ENCODE measurements around the gene PYCR2. TPM values are rescaled to one million over a fixed set of nuclear protein-coding genes. Genes with fewer than 3 reads are reported as not detected.

PYCR2 gene
- total and polyA plus RNA-seq, 7 donors, result 31.0 to 74.4 (median 34.9) TPM

DNA sequence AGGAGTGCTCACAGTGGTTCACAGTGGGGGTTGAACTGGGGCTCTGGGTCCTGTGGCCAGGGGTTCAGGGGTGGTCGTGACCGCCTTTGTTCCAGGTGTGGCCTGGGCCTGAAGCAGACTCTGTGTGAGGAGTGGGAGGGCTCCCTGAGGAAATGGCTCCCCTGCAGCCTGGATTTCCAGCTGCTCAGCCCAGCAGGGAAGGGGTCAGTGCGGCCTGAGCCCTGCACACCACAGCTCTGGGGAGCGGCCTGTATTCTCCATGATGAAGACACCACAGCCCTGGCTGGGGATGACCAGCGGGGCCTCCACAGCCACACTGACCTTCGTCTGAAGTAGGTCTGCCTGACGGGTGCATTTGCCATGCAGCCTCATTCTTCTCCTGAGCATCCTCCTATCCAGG lies 16.7 kb downstream of the PYCR2 start:
- 95 to 96% methylated on average over 7 of the region's 7 CpGs for WGBS, 2 donors
- intact Hi-C loops (cut with DNase I), result no loop called here

DNA sequence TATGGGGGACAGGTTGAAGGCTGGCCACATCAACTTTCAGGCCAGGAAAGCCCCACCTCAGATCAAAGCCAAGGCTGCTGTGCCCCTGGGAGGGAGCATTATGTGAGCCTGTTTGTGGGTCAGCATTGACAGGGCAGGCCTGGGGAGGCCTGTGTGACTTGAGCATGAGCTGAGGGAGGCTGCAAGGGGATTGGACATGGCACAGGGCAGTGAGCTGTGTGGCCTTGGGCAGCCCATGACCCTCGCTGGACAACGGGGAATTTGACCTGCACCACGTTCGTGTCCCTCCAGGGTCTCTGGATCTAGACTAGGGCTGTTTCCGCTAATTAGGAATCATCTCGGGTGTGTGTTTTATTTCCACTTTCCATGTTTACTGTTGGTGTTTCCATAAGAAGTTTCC lies 17.6 kb downstream of the PYCR2 start:
- H3K27ac ChIP-seq, result no peak overlapping the region
- intact Hi-C loops (cut with DNase I), result no loop called here
- H3K36me3 ChIP-seq, result no peaks in the 10 kb centered on the region
- no peak overlapping the region for H3K4me3 ChIP-seq
- H3K4me1 ChIP-seq, result peaks cover 0 to 6% (median 6%) of the 10 kb centered on the region in 4 donors
- TF ChIP-seq POLR2A (IDR thresholded peaks at IDR 0.05) (no peak), POLR2AphosphoS5 (IDR thresholded peaks at IDR 0.05) (no peak), EP300 (IDR thresholded peaks at IDR 0.05) (no peak)
- TF ChIP-seq, protein P1, sequence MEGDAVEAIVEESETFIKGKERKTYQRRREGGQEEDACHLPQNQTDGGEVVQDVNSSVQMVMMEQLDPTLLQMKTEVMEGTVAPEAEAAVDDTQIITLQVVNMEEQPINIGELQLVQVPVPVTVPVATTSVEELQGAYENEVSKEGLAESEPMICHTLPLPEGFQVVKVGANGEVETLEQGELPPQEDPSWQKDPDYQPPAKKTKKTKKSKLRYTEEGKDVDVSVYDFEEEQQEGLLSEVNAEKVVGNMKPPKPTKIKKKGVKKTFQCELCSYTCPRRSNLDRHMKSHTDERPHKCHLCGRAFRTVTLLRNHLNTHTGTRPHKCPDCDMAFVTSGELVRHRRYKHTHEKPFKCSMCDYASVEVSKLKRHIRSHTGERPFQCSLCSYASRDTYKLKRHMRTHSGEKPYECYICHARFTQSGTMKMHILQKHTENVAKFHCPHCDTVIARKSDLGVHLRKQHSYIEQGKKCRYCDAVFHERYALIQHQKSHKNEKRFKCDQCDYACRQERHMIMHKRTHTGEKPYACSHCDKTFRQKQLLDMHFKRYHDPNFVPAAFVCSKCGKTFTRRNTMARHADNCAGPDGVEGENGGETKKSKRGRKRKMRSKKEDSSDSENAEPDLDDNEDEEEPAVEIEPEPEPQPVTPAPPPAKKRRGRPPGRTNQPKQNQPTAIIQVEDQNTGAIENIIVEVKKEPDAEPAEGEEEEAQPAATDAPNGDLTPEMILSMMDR (IDR thresholded peaks at IDR 0.05), result no peak
- H3K9me3 ChIP-seq, result no peaks in the 10 kb centered on the region
- no peak for DNase-seq
- no peaks in the 10 kb centered on the region for H3K27me3 ChIP-seq
- WGBS, 2 donors, result 90 to 92% methylated on average over 6 of the region's 6 CpGs

More for the DNA sequence above, 16.7 kb downstream of the PYCR2 start:
- Histone ChIP-seq H3K9me3 (no peaks in the 10 kb centered on the region), H3K27me3 (no peaks in the 10 kb centered on the region), H3K27ac (no peak overlapping the region), H3K4me3 (no peak overlapping the region), H3K4me1 (peaks cover 0 to 11% (median 9%) of the 10 kb centered on the region in 4 donors), H3K36me3 (no peaks in the 10 kb centered on the region)
- TF ChIP-seq POLR2AphosphoS5 (IDR thresholded peaks at IDR 0.05), result no peak
- TF ChIP-seq EP300 (IDR thresholded peaks at IDR 0.05), result no peak
- TF ChIP-seq, protein P1 (IDR thresholded peaks at IDR 0.05), result no peak
- no peak for TF ChIP-seq POLR2A (IDR thresholded peaks at IDR 0.05)
- DNase-seq, result no peak

DNA sequence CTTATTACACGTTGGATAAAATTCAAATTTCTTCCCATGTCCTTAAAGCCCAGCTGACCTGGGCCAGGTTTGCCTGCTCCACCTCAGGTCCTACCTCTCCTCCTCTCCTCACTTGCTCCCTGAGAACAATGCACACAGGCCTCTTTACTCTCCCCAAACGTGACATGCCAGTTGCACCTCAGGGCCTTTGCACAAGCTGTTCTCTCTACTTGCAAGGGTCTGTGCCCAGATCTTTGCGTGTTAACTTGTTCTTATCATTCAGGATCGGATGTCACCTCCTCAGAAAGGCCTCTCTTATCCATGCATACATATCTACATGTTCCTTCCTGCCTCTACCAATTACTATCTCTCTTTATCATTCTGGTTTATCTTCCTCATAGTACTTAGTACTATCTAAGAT lies 20.4 kb downstream of the PYCR2 start:
- no peak for TF ChIP-seq POLR2AphosphoS5 (IDR thresholded peaks at IDR 0.05)
- TF ChIP-seq, protein P1 (IDR thresholded peaks at IDR 0.05), result no peak
- TF ChIP-seq POLR2A (IDR thresholded peaks at IDR 0.05), result no peak
- no peak for TF ChIP-seq EP300 (IDR thresholded peaks at IDR 0.05)
- H3K36me3 ChIP-seq, result no peaks in the 10 kb centered on the region
- no peak overlapping the region for H3K27ac ChIP-seq
- H3K27me3 ChIP-seq, result no peaks in the 10 kb centered on the region
- 92% methylated on average over 4 of the region's 4 CpGs for WGBS, 2 donors
- no peaks in the 10 kb centered on the region for H3K9me3 ChIP-seq
- H3K4me1 ChIP-seq, result no peaks in the 10 kb centered on the region
- intact Hi-C loops (cut with DNase I), result no loop called here
- no peak for DNase-seq
- no peak overlapping the region for H3K4me3 ChIP-seq

DNA sequence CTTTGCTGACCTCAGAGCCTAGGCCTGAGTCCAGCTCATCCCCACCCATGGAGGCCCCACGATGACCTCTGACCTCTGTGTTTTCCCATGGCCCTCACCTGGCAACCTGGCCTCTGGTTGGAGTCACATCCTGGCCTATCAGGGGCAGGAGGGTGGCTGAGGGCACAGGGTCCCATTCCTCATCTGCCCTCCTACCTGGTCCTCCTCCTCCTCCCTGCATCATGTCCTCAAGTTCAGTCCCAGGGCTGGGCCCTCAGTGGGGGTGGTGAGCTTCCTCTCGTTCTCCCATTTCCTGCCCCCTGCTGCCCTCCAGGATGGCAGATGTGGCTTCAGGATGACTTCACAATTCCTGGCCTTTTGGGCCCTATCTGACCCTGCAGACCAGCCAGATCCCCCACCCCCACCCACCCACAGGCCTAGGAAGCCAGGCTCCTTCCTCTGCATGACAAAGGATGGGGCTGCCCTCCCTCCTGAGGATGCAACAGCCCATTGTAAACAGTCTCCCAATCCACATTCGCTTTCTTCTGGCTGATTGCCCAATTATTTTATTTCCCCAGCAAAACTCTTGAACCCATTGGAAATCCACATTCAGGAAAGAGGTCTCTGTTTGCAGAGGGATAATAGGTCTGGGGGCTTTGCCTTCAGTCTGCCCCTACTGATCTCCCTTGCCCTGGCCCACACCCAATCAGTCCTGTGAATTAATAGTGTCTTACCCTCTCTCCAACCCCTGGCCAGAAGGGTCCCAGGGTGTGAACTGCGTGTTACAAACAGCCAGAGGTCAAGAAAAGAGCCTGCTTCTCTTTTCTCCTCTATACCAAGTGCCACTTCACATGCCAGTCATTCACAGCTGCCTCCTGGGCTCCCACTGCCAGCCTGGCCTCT lies 24.8 kb downstream of the PYCR2 start:
- Histone ChIP-seq H3K4me3 (no peak overlapping the region), H3K9me3 (no peaks in the 10 kb centered on the region), H3K27me3 (no peaks in the 10 kb centered on the region), H3K4me1 (no peaks in the 10 kb centered on the region), H3K36me3 (no peaks in the 10 kb centered on the region), H3K27ac (no peak overlapping the region)
- no peak for TF ChIP-seq POLR2A (IDR thresholded peaks at IDR 0.05)
- no peak for TF ChIP-seq POLR2AphosphoS5 (IDR thresholded peaks at IDR 0.05)
- TF ChIP-seq, protein P1 (IDR thresholded peaks at IDR 0.05), result no peak
- no peak for TF ChIP-seq EP300 (IDR thresholded peaks at IDR 0.05)
- intact Hi-C loops (cut with DNase I), result no loop called here
- no peak for DNase-seq
- 65 to 76% methylated on average over 4 of the region's 4 CpGs for whole genome bisulfite sequencing, 2 donors
